H1 (cell line): ENCODE data around the gene ECI1. TPM values are rescaled to one million over a fixed set of nuclear protein-coding genes. Genes with fewer than 3 reads are reported as not detected.
A peak's percentile ranks its signal among the peaks of the same experiment; 100 is the strongest.

Experiments used
- CTCF ChIA-PET: fragments of 300-600 bp; sonication (Branson Sonifier 250); formaldehyde crosslinking; loops from one replicate; lab custom pipeline; 2021; ENCODE audit not compliant: partially characterized antibody; lab: Charles Lee
- POLR2A ChIA-PET: fragments of 300-600 bp; sonication (Branson Sonifier 250); formaldehyde crosslinking; loops from one replicate; lab custom pipeline; 2021; ENCODE audit warnings: inconsistent platforms; ENCODE audit not compliant: partially characterized antibody; lab: Charles Lee
- DNase-seq, 2 experiments: peaks; one replicate each; pipeline versions ENCODE4 v3.0.0 to v3.0.0-alpha.2; 2010 to 2022; ENCODE audit warnings: low spot score in 2 of 2, low read depth in 1 of 2, mixed read lengths in 1 of 2
- FAIRE-seq: peaks from 2 replicates; lab custom pipeline; 2011; peaks lifted over from hg19 to GRCh38; lab: Jason Lieb, UNC
- H2AFZ ChIP-seq: 2 replicates; pipeline ENCODE4 v1.8.1; 2012; ENCODE audit warnings: low read length, inconsistent platforms
- H2AK5ac ChIP-seq: 2 replicates; pipeline ENCODE4 v1.6.1; 2013; ENCODE audit warnings: low read depth, low read length
- H2BK120ac ChIP-seq: replicated peaks from 2 replicates; pipeline ENCODE3; 2013; ENCODE audit warnings: low read depth, low read length, inconsistent platforms
- H2BK12ac ChIP-seq: 2 replicates; pipeline ENCODE4 v1.6.1; 2013; ENCODE audit warnings: low read depth, low read length
- H2BK15ac ChIP-seq: 2 replicates; pipeline ENCODE4 v1.6.1; 2013; ENCODE audit warnings: low read length
- H2BK20ac ChIP-seq: 2 replicates; pipeline ENCODE4 v1.6.1; 2013; ENCODE audit warnings: low read length
- H2BK5ac ChIP-seq: 2 replicates; pipeline ENCODE4 v1.6.1; 2013; ENCODE audit warnings: low read depth, low read length
- H3K14ac ChIP-seq: 2 replicates; pipeline ENCODE4 v1.6.1; 2013; ENCODE audit warnings: inconsistent platforms; ENCODE audit not compliant: insufficient read length
- H3K18ac ChIP-seq: 2 replicates; pipeline ENCODE4 v1.6.1; 2013; ENCODE audit warnings: low read length; ENCODE audit errors: extremely low read depth
- H3K23ac ChIP-seq: 2 replicates; pipeline ENCODE4 v1.6.1; 2013; ENCODE audit warnings: inconsistent platforms; ENCODE audit not compliant: insufficient read length
- H3K23me2 ChIP-seq: 2 replicates; pipeline ENCODE4 v1.6.1; 2013; ENCODE audit warnings: low read depth, low read length
- H3K27ac ChIP-seq: 2 replicates; pipeline ENCODE4 v1.6.1; 2011; ENCODE audit warnings: low read depth, low read length, inconsistent platforms
- H3K27me3 ChIP-seq, 4 experiments: replicated peaks in 1 of 4; 1 replicate in 1 of 4; 2 replicates in 3 of 4; pipeline versions ENCODE4 v1.6.1 to v1.8.1; 2011 to 2013; ENCODE audit warnings: low read length in 3 of 4, mild to moderate bottlenecking in 3 of 4, inconsistent platforms in 2 of 4, mixed read lengths in 2 of 4, moderate library complexity in 1 of 4; ENCODE audit not compliant: control insufficient read depth in 3 of 4, insufficient read depth in 3 of 4; ENCODE audit errors: extremely low read depth in 1 of 4
- H3K36me3 ChIP-seq, 4 experiments: 2 replicates each; pipeline versions ENCODE4 v1.6.1 to v1.8.1; 2011 to 2013; ENCODE audit warnings: mild to moderate bottlenecking in 4 of 4, low read length in 3 of 4, moderate library complexity in 2 of 4, control low read depth in 1 of 4, inconsistent platforms in 1 of 4; ENCODE audit not compliant: insufficient read depth in 4 of 4, control insufficient read depth in 2 of 4
- H3K4ac ChIP-seq: replicated peaks from 2 replicates; pipeline ENCODE3; 2013; ENCODE audit warnings: low read length, low read depth, mixed read lengths, inconsistent platforms; ENCODE audit not compliant: insufficient read length
- H3K4me1 ChIP-seq, 4 experiments: replicated peaks in 1 of 4; 1 replicate in 1 of 4; 2 replicates in 3 of 4; pipeline versions ENCODE4 v1.6.1 to v1.8.1; 2011 to 2013; ENCODE audit warnings: low read length in 3 of 4, inconsistent platforms in 2 of 4, mixed read lengths in 1 of 4; ENCODE audit not compliant: insufficient read depth in 4 of 4, control insufficient read depth in 3 of 4
- H3K4me2 ChIP-seq, 2 experiments: 2 replicates each; pipeline versions ENCODE4 v1.6.1 to v1.8.1; 2011 to 2013; ENCODE audit warnings: low read depth in 2 of 2, low read length in 2 of 2, control low read depth in 1 of 2, inconsistent platforms in 1 of 2, mild to moderate bottlenecking in 1 of 2; ENCODE audit not compliant: insufficient read depth in 1 of 2
- H3K4me3 ChIP-seq, 4 experiments: fragments of 200-600, 300-600 bp in 1 of 4; sonication (generic), shearing (Covaris generic), sonication (Bioruptor Twin) in 1 of 4; 2 replicates each; pipeline versions ENCODE4 v1.5.1 to v1.8.1; 2011 to 2016; ENCODE audit warnings: low read length in 4 of 4, low read depth in 3 of 4, control low read depth in 2 of 4, inconsistent platforms in 2 of 4, mild to moderate bottlenecking in 2 of 4, mixed read lengths in 1 of 4, moderate library complexity in 1 of 4; ENCODE audit not compliant: insufficient read depth in 2 of 4; ENCODE audit errors: extremely low read depth in 1 of 4
- H3K56ac ChIP-seq: replicated peaks from 2 replicates; pipeline ENCODE3; 2013; ENCODE audit warnings: low read depth, mild to moderate bottlenecking, mixed read lengths, low read length, inconsistent platforms; ENCODE audit not compliant: insufficient read length
- H3K79me1 ChIP-seq: 2 replicates; pipeline ENCODE4 v1.6.1; 2013; ENCODE audit warnings: low read depth, low read length, control low read depth
- H3K79me2 ChIP-seq, 2 experiments: 2 replicates each; pipeline versions ENCODE4 v1.6.1 to v1.8.1; 2012 to 2013; ENCODE audit warnings: low read length in 2 of 2, mild to moderate bottlenecking in 2 of 2, inconsistent platforms in 1 of 2; ENCODE audit not compliant: insufficient read depth in 2 of 2, control insufficient read depth in 1 of 2
- H3K9ac ChIP-seq, 4 experiments: replicated peaks in 1 of 4; 1 replicate in 1 of 4; 2 replicates in 3 of 4; pipeline versions ENCODE4 v1.6.1 to v1.8.1; 2011 to 2013; ENCODE audit warnings: low read depth in 3 of 4, low read length in 3 of 4, control low read depth in 2 of 4, mild to moderate bottlenecking in 2 of 4, moderate library complexity in 2 of 4, inconsistent platforms in 1 of 4; ENCODE audit errors: extremely low read depth in 1 of 4
- H3K9me3 ChIP-seq, 2 experiments: 2 replicates each; pipeline versions ENCODE4 v1.6.1 to v1.8.1; 2012 to 2013; ENCODE audit warnings: mild to moderate bottlenecking in 2 of 2, moderate library complexity in 2 of 2, control low read depth in 1 of 2, inconsistent platforms in 1 of 2, low read depth in 1 of 2, low read length in 1 of 2, mixed read lengths in 1 of 2; ENCODE audit not compliant: insufficient read depth in 2 of 2
- H4K20me1 ChIP-seq, 2 experiments: replicated peaks in 1 of 2; 2 replicates each; pipeline versions ENCODE3 to v1.8.1; 2011 to 2013; ENCODE audit warnings: inconsistent platforms in 2 of 2, low read length in 2 of 2, mild to moderate bottlenecking in 1 of 2; ENCODE audit not compliant: insufficient read depth in 2 of 2, control insufficient read depth in 1 of 2
- H4K5ac ChIP-seq: 2 replicates; pipeline ENCODE4 v1.6.1; 2013; ENCODE audit warnings: low read length, low read depth, mixed read lengths, inconsistent platforms; ENCODE audit not compliant: insufficient read length
- H4K8ac ChIP-seq: 2 replicates; pipeline ENCODE4 v1.8.0; 2013; ENCODE audit warnings: mild to moderate bottlenecking, moderate library complexity, low read length, inconsistent platforms; ENCODE audit not compliant: insufficient read depth; ENCODE audit errors: extremely low read depth
- H4K91ac ChIP-seq: replicated peaks from 2 replicates; pipeline ENCODE3; 2013; ENCODE audit warnings: low read length, mixed read lengths, inconsistent platforms; ENCODE audit not compliant: insufficient read length
- ATF2 ChIP-seq: IDR thresholded peaks from 2 replicates; pipeline ENCODE4 v1.6.1; 2012; ENCODE audit warnings: low read length, inconsistent platforms
- POLR2A ChIP-seq, 2 experiments: IDR thresholded peaks; 1 replicate in 1 of 2; 2 replicates in 1 of 2; pipeline ENCODE4 v1.6.1; 2011; ENCODE audit warnings: low read depth in 2 of 2, low read length in 2 of 2, mild to moderate bottlenecking in 2 of 2; ENCODE audit errors: control extremely low read depth in 1 of 2
- RAD21 ChIP-seq, 2 experiments: IDR thresholded peaks in 1 of 2; conservative IDR thresholded peaks in 1 of 2; 2 replicates each; pipeline ENCODE4 v1.6.1; 2011; ENCODE audit warnings: low read depth in 2 of 2, low read length in 2 of 2, improper control_type of control experiment in 1 of 2, inconsistent platforms in 1 of 2, mild to moderate bottlenecking in 1 of 2, moderate library complexity in 1 of 2
- RBBP5 ChIP-seq: IDR thresholded peaks from 2 replicates; pipeline ENCODE4 v1.7.1; 2012; ENCODE audit warnings: low read depth, mild to moderate bottlenecking, inconsistent platforms, low read length, moderate library complexity, borderline replicate concordance
- RFX5 ChIP-seq: IDR thresholded peaks from 2 replicates; pipeline ENCODE4 v1.6.1; 2011; ENCODE audit warnings: low read depth, low read length, improper control_type of control experiment, borderline replicate concordance
- SP2 ChIP-seq: IDR thresholded peaks from 2 replicates; pipeline ENCODE4 v1.6.1; 2012; ENCODE audit warnings: mild to moderate bottlenecking, low read length, inconsistent platforms
- SUZ12 ChIP-seq: fragments of 200-600 bp; sonication (generic); IDR thresholded peaks from 2 replicates; pipeline ENCODE4 v1.6.1; 2012; ENCODE audit warnings: mild to moderate bottlenecking, inconsistent platforms, low read length, moderate library complexity, mixed read lengths
- TAF7 ChIP-seq: optimal IDR thresholded peaks from 2 replicates; pipeline ENCODE3; 2011; ENCODE audit warnings: low read depth, mild to moderate bottlenecking, inconsistent platforms, low read length, moderate library complexity, borderline replicate concordance
- TEAD4 ChIP-seq: IDR thresholded peaks from 2 replicates; pipeline ENCODE4 v1.6.1; 2012; ENCODE audit warnings: low read depth, low read length, inconsistent platforms, mixed read lengths
- WGBS, 2 experiments: shearing (Covaris generic) in 1 of 2; methylation state at CpG; one replicate each; pipeline versions ENCODE4 v1.1.6 to v1.1.7; 2013 to 2015; ENCODE audit warnings: low lambda C conversion rate in 2 of 2, mixed read lengths in 2 of 2, inconsistent platforms in 1 of 2, low coverage in 1 of 2, missing lambda C conversion rate in 1 of 2; ENCODE audit not compliant: insufficient replicate concordance in 2 of 2, insufficient coverage in 1 of 2, insufficient read length in 1 of 2; ENCODE audit errors: extremely low coverage in 1 of 2, missing lambda C conversion rate in 1 of 2; 5-methylcytosine and 5-hydroxymethylcytosine counted together
- polyA plus RNA-seq, 7 experiments: library from polyadenylated mRNA; depleted of rRNA in 3 of 7; stranded (reverse) in 5 of 7; unstranded in 2 of 7; fragments of >200 nt in 5 of 7; fragments of 200-250 nt in 2 of 7; gene quantifications; 1 replicate in 5 of 7; 2 replicates in 1 of 7; 4 replicates in 1 of 7; pipeline versions ENCODE4 v1.2.1 to v1.2.3, GENCODE V29; 2011 to 2013; ENCODE audit warnings: missing spikeins in 2 of 7, mixed read lengths in 2 of 7
- total RNA-seq: library from RNA; stranded (reverse); fragmentation: NEBNext Ultra II Directional; extraction: Animal tissue kit (Norgen Biotek cat#: 25700); gene quantifications from 2 replicates; pipeline ENCODE4 v1.2.1, GENCODE V29; 2021

Gene ECI1
- total and polyA plus RNA-seq, 2 of the 8 experiments (the other 6 are each of a cell fraction or from before 2014, with no cell fraction given) = 79.5 to 151 TPM

GRCh38 chr16:2267913-2268666 lies 16.7 kb upstream of the ECI1 start, which contains the start of gene RNPS1:
Gene RNPS1, minus strand, starts transcription at chr16:2268126. Its CDS starts 3,483 bp downstream, at chr16:2264643.
- no peak within 1 kb of the TSS for H2BK120ac ChIP-seq
- peaks cover 6 to 14% (median 11%) of the 10 kb centered on the region in 4 experiments; a peak in 7 of 8 replicates for H3K36me3 ChIP-seq
- WGBS, 2 experiments = 2% methylated on average over 85 of the region's 88 CpGs; no CpG with 5 or more reads in 1 of the 2 experiments
- no peak within 1 kb of the TSS for H2BK20ac ChIP-seq
- H2BK5ac ChIP-seq = peak within 1 kb of the TSS; percentile 100
- H4K20me1 ChIP-seq = peaks cover 27 to 31% of the 10 kb centered on the region in 2 experiments
- H3K56ac ChIP-seq = peak within 1 kb of the TSS; percentile 91
- ChIA-PET POLR2A (interaction anchor here (0.7 to 13.7 kb wide), 14 partner anchors 9 to 303 kb away, joined by 3 to 228 read pairs (median 4); partner anchors contain the start of genes BRICD5, E4F1, ECI1 and RPS2), CTCF (interaction anchor here (0.7 to 1.3 kb wide), 2 partner anchors 11 to 233 kb away, joined by 3 to 4 read pairs; no protein-coding TSS in a partner anchor)
- H3K4me2 ChIP-seq = peak within 1 kb of the TSS; percentile 78 to 93
- DNase-seq (peak; percentile 77 to 99), FAIRE-seq (no peak)
- H3K9ac ChIP-seq = peak within 1 kb of the TSS; percentile 96 to 100 (median 98)
- H2AFZ ChIP-seq = peak within 1 kb of the TSS; percentile 99; the same call in 1 of the 2 replicates
- peaks cover 6% of the 10 kb centered on the region; the same call in 1 of the 2 replicates for H3K23me2 ChIP-seq
- H3K79me1 ChIP-seq = peaks cover 14% of the 10 kb centered on the region
- peak within 1 kb of the TSS; percentile 97 for H4K5ac ChIP-seq
- peaks cover 39 to 55% of the 10 kb centered on the region in 2 experiments for H3K79me2 ChIP-seq
- H3K27ac ChIP-seq = peak within 1 kb of the TSS; percentile 99
- H4K8ac ChIP-seq = peak within 1 kb of the TSS; percentile 100
- no peak within 1 kb of the TSS for H3K23ac ChIP-seq
- peak within 1 kb of the TSS; percentile 100 for H2BK15ac ChIP-seq
- H3K4ac ChIP-seq = no peak within 1 kb of the TSS
- no peaks in the 10 kb centered on the region for H3K9me3 ChIP-seq
- peak within 1 kb of the TSS; percentile 65 to 99 (median 94) for H3K4me3 ChIP-seq
- H3K14ac ChIP-seq = no peak within 1 kb of the TSS
- no peaks in the 10 kb centered on the region for H3K27me3 ChIP-seq
- peak within 1 kb of the TSS; percentile 96 for H2BK12ac ChIP-seq
- H3K4me1 ChIP-seq = peaks cover 0 to 8% (median 3%) of the 10 kb centered on the region in 4 experiments; a peak in 3 of 7 replicates
- peak within 1 kb of the TSS; percentile 98 for H3K18ac ChIP-seq
- H4K91ac ChIP-seq = peak within 1 kb of the TSS; percentile 99
- H2AK5ac ChIP-seq = no peak within 1 kb of the TSS
- TF ChIP-seq TEAD4 = no peak
- TF ChIP-seq SUZ12 = no peak
- TF ChIP-seq SP2 = no peak
- peak; percentile 78; the same call in 1 of the 2 replicates for TF ChIP-seq ATF2
- no peak for TF ChIP-seq RFX5
- TF ChIP-seq TAF7 = peak; percentile 88
- TF ChIP-seq RAD21 (IDR thresholded peaks at IDR 0.05 in 1 of 2, conservative IDR thresholded peaks at IDR 0.05 in 1 of 2; ENCODE audit: low read depth in 2 of 2, low read length in 2 of 2) = no peak
- TF ChIP-seq RBBP5 = peak; percentile 67; the same call in 1 of the 2 replicates
- TF ChIP-seq POLR2A (IDR thresholded peaks at IDR 0.05; ENCODE audit: control extremely low read depth in 1 of 2, low read depth in 2 of 2, low read length in 2 of 2) = peak; percentile 97 to 98
